GM19043 (cell line): ENCODE results near the gene ABCA2.
"Not testable (repeated sequence)": the region's sequence is repeated elsewhere in the genome, so short reads cannot be mapped to it uniquely, and the experiment has no call there.

Experiments
- ATAC-seq: cut with Tn5 transposase; IDR thresholded peaks from one replicate; pipeline ENCODE4 v1.9.1; 2021; ENCODE audit warnings: low read depth; ENCODE audit not compliant: unreplicated experiment

ABCA2 gene

GRCh38 chr9:137064027-137064879 lies 36.2 kb upstream of the ABCA2 start:
- no peak for ATAC-seq

DNA sequence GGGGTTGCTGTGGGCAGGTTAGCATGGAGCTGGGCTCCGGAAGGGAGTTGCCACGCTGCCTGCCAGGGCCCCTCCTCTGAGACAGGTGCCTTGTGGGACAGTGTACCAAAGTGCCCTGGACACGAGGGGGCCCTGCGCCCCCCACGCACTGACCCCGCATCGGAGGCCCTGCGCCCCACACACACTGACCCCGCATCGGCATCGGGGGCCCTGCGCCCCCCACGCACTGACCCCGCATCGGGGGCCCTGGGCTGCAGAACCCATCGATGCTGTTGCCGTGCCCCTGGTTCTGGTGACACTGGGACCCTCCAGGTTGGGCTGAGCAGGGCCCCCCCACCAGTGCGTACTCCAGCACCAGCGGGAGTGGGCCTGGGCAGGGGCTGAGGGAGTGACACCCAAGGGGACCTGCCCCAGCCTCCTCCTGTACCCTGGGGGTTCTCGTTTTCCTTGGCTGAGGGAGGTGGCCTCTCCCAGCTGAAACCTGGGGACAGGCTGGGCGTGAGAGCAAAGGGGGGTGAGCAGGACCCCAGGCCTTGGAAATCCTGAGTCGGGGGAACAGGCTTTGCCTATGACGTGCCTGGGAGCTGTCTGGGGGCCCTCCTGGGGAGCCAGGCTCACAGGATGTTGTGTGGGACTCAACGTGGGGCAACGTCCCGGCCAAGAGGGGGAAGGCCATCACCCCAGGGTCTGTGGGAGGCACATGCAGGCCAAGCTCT lies 35.4 kb upstream of the ABCA2 start:
- ATAC-seq = no peak

DNA sequence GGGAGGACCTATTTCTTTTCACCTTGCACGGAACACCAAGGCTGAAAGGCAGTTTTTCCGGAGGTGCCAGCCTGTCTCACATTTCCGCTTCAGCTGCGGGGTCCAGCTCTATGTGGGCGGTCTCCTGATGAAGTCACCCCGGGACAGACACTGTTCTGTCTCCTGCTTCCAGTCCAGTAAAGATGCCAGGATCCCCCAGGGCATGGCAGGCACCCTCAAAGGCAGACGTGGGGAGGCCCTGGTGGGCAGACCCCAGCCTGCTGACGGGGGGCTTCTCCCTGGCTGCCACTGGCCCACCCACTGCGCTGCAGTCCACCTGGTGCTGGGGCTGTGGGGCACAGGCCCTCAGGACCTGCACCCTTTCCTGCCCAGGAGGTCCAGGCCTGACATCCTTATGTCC lies 34.8 kb upstream of the ABCA2 start:
- not testable (repeated sequence) for ATAC-seq

DNA sequence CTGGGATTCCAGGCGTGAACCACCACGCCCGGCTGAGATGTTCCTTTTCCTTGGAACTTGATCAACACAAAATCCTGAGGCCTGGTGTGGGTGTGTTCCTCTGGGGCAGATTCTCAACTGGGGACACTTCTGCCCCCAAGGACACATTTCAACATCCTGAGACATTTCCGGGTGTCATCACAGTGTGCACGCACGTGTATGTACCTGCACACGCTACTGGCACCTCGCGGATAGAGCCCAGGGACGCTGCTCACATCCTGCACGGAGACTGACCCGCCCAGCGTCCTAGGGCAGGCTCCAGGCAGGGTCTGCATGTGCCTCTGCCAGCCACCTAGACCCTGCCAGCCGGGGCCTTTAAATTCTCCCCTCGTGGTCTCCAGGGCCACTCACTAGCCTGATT lies 34.3 kb upstream of the ABCA2 start:
- ATAC-seq = no peak

DNA sequence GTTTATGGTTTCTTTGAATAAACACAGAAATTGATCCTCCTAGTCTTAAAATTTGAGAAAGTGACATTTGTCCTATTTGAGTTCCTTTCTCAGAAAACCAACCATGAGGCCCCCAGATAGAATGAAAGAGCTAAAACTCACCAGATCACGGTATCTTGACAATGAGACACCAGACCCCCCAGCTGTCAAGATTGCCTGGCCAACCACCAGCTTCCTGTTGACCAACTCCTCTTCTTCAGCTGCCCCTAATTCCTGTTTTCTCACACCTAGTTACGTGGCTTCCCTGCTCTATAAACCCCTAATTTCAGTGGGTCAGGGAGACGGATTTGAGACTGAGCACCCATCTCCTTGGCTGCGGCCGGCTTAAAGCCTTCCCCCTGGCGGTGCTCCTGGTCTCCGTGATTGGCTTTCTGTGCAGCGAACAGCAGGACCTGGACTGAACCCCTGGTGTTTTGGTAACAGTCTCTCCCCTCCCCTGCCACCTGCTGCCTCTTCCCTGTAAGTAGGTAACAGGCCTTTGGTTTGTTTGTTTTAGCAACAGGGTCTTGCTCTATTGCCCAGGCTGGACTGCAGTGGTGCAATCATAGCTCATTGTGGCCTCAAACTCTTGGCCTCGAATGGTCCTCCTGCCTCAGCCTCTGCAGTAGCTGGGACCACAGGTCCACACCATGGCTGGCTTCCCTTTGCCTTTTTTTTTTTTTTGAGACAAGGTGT lies 30.6 kb upstream of the ABCA2 start:
- ATAC-seq = no peak

DNA sequence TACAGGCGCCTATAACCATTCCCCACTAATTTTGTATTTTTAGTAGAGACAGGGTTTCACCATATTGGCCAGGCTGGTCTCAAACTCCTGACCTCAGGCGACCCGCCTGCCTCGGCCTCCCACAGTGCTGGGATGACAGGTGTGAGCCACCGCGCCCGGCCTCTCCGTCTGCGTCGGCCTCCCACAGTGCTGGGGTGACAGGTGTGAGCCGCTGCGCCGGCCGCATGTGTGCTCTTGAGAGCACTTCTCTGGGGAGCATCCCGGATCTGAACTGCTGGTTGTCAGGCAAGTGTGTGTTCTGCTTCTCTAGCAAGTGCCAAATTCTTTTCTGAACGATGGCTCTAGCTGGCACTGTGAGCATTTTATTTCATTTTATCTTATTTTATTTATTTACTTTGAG lies 29.5 kb upstream of the ABCA2 start:
- ATAC-seq = no peak

DNA sequence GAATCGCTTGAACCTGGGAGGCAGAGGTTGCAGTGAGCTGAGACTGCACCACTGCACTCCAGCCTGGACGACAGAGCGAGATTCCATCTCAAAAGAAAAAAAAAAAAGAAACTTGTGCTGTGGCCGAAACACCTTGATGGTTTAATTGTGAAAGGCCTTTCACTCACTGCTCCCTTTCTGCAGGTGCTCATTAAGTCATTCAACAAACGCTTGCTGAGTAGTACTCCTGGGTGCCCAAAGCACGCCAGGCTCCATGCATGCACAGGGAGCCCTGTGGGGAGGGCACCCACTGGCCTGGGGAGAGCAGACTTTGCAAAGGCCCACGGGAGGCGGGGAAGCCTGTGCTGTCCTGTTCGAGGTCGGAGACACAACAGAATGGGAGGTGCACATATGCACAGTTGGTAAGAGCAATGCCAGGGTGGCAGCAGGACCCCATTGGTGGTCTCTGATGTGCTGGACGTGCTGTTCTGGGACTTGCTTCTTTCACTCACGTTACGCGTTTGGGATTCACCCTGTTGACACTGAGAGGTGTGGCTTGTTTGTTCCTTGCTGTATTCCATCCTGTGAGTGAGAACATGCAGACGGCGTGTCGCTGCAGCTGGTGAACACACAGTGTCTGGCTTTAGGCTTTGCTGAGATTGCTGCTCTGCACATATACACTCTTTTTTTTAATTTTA lies 28.8 kb upstream of the ABCA2 start:
- ATAC-seq = no peak

GRCh38 chr9:137055385-137056364 lies 27.6 kb upstream of the ABCA2 start:
- ATAC-seq = no peak

GRCh38 chr9:137054932-137055384 lies 26.9 kb upstream of the ABCA2 start:
- no peak for ATAC-seq

- no peak for ATAC-seq
Observed at GRCh38 chr9:137053944-137054931, 26.2 kb upstream of the ABCA2 start, which contains the start of gene ENTPD2. TSS of gene ENTPD2 (minus strand) at chr9:137054061. CDS start at chr9:137053997, 64 bp downstream.

GRCh38 chr9:137052998-137053943 lies 25.2 kb upstream of the ABCA2 start:
- no peak for ATAC-seq

- ATAC-seq = no peak
Observed at GRCh38 chr9:137052293-137052692, 24.3 kb upstream of the ABCA2 start.

GRCh38 chr9:137051145-137051724 lies 23.2 kb upstream of the ABCA2 start:
- no peak for ATAC-seq

- no peak for ATAC-seq
Observed at GRCh38 chr9:137050570-137050969, 22.5 kb upstream of the ABCA2 start.

DNA sequence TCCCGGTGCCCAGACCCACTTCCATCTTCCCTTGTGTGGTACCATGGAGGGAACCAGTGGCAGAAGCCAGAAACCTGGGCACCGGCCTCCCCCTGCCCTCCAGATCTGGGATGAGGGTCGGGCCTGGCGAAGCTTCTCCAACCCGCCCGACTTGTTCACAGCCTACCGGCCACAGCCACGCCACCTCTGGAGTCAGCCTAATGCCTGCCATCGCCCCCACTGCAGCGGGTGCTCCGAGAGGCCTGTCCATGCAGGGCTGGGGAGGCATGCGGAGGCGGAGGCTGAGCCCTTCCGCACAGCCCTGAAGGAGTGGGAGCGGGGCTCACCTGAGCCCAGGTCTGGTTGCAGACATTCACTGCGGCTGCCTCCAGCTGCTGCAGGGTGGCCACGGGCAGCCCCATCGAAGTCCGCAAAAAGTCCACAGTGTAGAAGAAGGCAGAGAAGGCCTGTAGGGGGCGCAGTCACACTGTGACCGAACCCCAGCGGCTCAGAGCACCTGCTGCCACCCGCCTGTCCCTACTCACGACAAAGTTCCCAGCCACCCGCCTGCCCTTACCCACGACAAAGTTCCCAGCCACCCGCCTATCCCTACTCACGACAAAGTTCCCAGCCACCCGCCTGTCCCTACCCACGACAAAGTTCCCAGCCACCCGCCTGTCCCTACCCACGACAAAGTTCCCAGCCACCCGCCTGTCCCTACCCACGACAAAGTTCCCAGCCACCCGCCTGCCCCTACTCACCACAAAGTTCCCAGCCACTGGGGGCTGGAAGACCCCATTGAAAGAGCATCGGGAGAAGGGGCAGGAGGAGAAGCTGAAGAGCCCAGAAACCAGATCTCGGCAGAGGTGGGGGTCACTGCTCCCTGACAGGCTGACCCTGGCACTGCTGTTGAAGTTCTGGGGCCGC lies 21.8 kb upstream of the ABCA2 start:
- ATAC-seq = no peak
